Fibroblast of villous mesenchyme (primary cell): ENCODE measurements around the gene LEPR. TPM values are rescaled to one million over a fixed set of nuclear protein-coding genes. Genes with fewer than 3 reads are reported as not detected.
"Not testable (repeated sequence)": the region's sequence is repeated elsewhere in the genome, so short reads cannot be mapped to it uniquely, and the experiment has no call there.

Experiments
- DNase-seq: peaks from one replicate; pipeline ENCODE4 v3.0.0-alpha.2; 2010; ENCODE audit warnings: low read depth
- H3K4me3 ChIP-seq: 2 replicates; pipeline ENCODE4 v1.5.1; 2011; ENCODE audit warnings: low read depth, mild to moderate bottlenecking, low read length
- CTCF ChIP-seq: IDR thresholded peaks from 2 replicates; pipeline ENCODE4 v1.5.1; 2012; ENCODE audit warnings: low read depth, mild to moderate bottlenecking, low read length; ENCODE audit not compliant: insufficient read depth
- total RNA-seq: library from RNA; depleted of rRNA; stranded (reverse); fragments of >200 nt; gene quantifications from 2 replicates; pipeline ENCODE4 v1.2.3, GENCODE V29; 2012

Gene LEPR
- total RNA-seq, 1 donor = 92.8 TPM

GRCh38 chr1:65444128-65444640, 23.7 kb downstream of the LEPR start:
- no peak for DNase-seq
- TF ChIP-seq CTCF = no peak
- no peak overlapping the region for H3K4me3 ChIP-seq

GRCh38 chr1:65445837-65446236, 25.4 kb downstream of the LEPR start:
- DNase-seq = no peak
- TF ChIP-seq CTCF = no peak
- no peak overlapping the region for H3K4me3 ChIP-seq

GRCh38 chr1:65449214-65449823, 28.9 kb downstream of the LEPR start:
- no peak overlapping the region for H3K4me3 ChIP-seq
- peak; percentile 13 for TF ChIP-seq CTCF
- no peak for DNase-seq

GRCh38 chr1:65455678-65456077, 35.2 kb downstream of the LEPR start:
- not testable (repeated sequence) for H3K4me3 ChIP-seq, DNase-seq

GRCh38 chr1:65456481-65456880, 36.0 kb downstream of the LEPR start:
- H3K4me3 ChIP-seq = no peak overlapping the region
- TF ChIP-seq CTCF = no peak
- no peak for DNase-seq

- no peak for TF ChIP-seq CTCF
- no peak for DNase-seq
- H3K4me3 ChIP-seq = no peak overlapping the region
Observed at GRCh38 chr1:65457868-65458267, 37.4 kb downstream of the LEPR start.

- no peak for TF ChIP-seq CTCF
- no peak overlapping the region for H3K4me3 ChIP-seq
- DNase-seq = no peak
Observed at GRCh38 chr1:65458730-65459396, 38.4 kb downstream of the LEPR start.
